Heart left ventricle (tissue), 13 donors: ENCODE results near the gene SLX1A.
"Not testable (repeated sequence)": the region's sequence is repeated elsewhere in the genome, so short reads cannot be mapped to it uniquely, and the experiment has no call there.

Source experiments
- POLR2A ChIP-seq, 2 donors: fragments of 450-650 bp; IDR thresholded peaks; one replicate each; pipeline ENCODE4 v1.6.1; 2017; ENCODE audit warnings: antibody characterized with exemption in 2 of 2, mild to moderate bottlenecking in 2 of 2, moderate library complexity in 2 of 2
- TF ChIP-seq, protein P1 (sequence below), 12 donors: fragments of 200-600 bp; sonication (generic) in 4 of 12; IDR thresholded peaks; one replicate each; pipeline versions ENCODE4 v1.5.0 to v1.8.0; 2018 to 2022; ENCODE audit warnings: antibody characterized with exemption in 12 of 12, mild to moderate bottlenecking in 5 of 12
- donor health status: ischemic (EF 13 %, LVEDD 7.1; RV severe dilation, severe dysfunction).
- donor health status: DM: no; HTN: yes; CAD: no.
- donor health status: DM: no; HTN: no; CAD: no.
- donor health status: ischemic (EF 25% LVEDD 6.9; RV normal size, moderate dysfunction).
- donor health status: ischemic (EF 25% LVEDD 5.7; RV mildly dilated, moderate dysfunction).
- donor health status: ischemic (EF 35%, LVEDD 5.7; RV mildly dilated, moderate dysfunction).
- donor health status: nonischemic (EF 11% LVEDD 7.7; RV severe dilation, severe dysfunction).
- donor health status: DM: yes; HTN: yes; CAD: no.
- donor health status: PGD.
- donor health status: ischemic (EF 29% LVEDD 5.4; RV normal size, mild dysfunction).
- donor health status: nonischemic (EF 23%, LVEDD 6.1; RV moderate dilation, normal function).

DNA sequence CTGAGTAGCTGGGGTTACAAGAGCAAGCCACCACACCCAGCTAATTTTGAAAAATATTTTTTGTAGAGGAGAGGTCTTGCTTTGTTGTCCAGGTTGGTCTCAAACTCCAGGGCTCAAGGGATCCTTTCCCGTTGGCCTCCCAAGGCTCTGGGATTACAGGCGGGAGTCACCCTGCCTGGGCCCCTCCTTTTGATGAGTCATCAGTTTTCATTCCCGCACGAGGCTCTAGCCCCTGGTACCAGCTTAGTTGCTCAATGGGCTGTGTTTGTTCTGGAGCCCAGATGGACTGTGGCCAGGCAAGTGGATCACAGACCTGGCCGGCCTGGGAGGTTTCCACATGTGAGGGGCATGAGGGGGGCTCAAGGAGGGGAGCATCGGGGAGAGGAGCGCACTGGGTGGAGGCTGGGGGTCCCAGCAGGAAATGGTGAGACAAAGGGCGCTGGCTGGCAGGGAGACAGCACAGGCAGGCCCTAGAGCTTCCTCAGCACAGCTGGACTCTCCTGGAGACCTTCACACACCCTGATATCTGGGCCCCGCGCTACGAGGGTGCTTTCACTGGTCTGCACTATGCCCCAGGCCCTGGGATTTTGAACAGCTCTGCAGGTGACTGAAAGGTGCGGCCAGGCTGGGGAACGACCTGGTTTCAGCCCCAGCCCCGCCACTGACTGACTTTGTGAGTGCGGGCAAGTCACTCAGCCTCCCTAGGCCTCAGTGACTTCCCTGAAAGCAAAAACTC is 6.1 kb downstream of the SLX1A start:
- TF ChIP-seq, protein P1, sequence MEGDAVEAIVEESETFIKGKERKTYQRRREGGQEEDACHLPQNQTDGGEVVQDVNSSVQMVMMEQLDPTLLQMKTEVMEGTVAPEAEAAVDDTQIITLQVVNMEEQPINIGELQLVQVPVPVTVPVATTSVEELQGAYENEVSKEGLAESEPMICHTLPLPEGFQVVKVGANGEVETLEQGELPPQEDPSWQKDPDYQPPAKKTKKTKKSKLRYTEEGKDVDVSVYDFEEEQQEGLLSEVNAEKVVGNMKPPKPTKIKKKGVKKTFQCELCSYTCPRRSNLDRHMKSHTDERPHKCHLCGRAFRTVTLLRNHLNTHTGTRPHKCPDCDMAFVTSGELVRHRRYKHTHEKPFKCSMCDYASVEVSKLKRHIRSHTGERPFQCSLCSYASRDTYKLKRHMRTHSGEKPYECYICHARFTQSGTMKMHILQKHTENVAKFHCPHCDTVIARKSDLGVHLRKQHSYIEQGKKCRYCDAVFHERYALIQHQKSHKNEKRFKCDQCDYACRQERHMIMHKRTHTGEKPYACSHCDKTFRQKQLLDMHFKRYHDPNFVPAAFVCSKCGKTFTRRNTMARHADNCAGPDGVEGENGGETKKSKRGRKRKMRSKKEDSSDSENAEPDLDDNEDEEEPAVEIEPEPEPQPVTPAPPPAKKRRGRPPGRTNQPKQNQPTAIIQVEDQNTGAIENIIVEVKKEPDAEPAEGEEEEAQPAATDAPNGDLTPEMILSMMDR (IDR thresholded peaks at IDR 0.05) = not testable (repeated sequence)
- not testable (repeated sequence) for TF ChIP-seq POLR2A (IDR thresholded peaks at IDR 0.05)
